Activated naive CD8-positive, alpha-beta T cell (primary cell): ENCODE measurements around the gene GASK1A.

Experiments
- H3K27ac Mint-ChIP-seq: one replicate; pipeline ENCODE4 v1.8.0; 2021; ENCODE audit warnings: mixed read lengths
- H3K27me3 Mint-ChIP-seq: one replicate; pipeline ENCODE4 v1.8.0; 2021; ENCODE audit warnings: mixed read lengths
- H3K36me3 Mint-ChIP-seq: one replicate; pipeline ENCODE4 v1.8.0; 2021; ENCODE audit warnings: mixed read lengths
- H3K4me1 Mint-ChIP-seq: one replicate; pipeline ENCODE4 v1.8.0; 2021; ENCODE audit warnings: low read depth, mixed read lengths
- H3K4me3 Mint-ChIP-seq: one replicate; pipeline ENCODE4 v1.8.0; 2021; ENCODE audit warnings: mild to moderate bottlenecking, mixed read lengths
- H3K9me3 Mint-ChIP-seq: one replicate; pipeline ENCODE4 v1.8.0; 2021; ENCODE audit warnings: low read depth, mixed read lengths

The GASK1A gene

GRCh38 chr3:43104039-43104438 is 124.9 kb downstream of the GASK1A start:
- H3K9me3 Mint-ChIP-seq, result no peaks in the 10 kb centered on the region
- H3K27ac Mint-ChIP-seq, result no peak overlapping the region
- no peaks in the 10 kb centered on the region for H3K27me3 Mint-ChIP-seq
- peak overlapping the region; percentile 86 for H3K4me3 Mint-ChIP-seq
- H3K36me3 Mint-ChIP-seq, result no peaks in the 10 kb centered on the region
- H3K4me1 Mint-ChIP-seq, result peaks cover 26% of the 10 kb centered on the region

- Mint-ChIP-seq H3K9me3 (no peaks in the 10 kb centered on the region), H3K27ac (no peak overlapping the region), H3K4me3 (peak overlapping the region; percentile 86), H3K4me1 (peaks cover 25% of the 10 kb centered on the region), H3K36me3 (no peaks in the 10 kb centered on the region), H3K27me3 (no peaks in the 10 kb centered on the region)
These were observed 125.8 kb downstream of the GASK1A start for GRCh38 chr3:43104660-43105595.

GRCh38 chr3:43105596-43106292 is 126.6 kb downstream of the GASK1A start, which contains the start of gene POMGNT2:
TSS of gene POMGNT2 (minus strand) at chr3:43106079. CDS start at chr3:43081431, 24,648 bp downstream.
- peaks cover 25% of the 10 kb centered on the region for H3K4me1 Mint-ChIP-seq
- no peaks in the 10 kb centered on the region for H3K9me3 Mint-ChIP-seq

GRCh38 chr3:43106293-43106628 is 127.2 kb downstream of the GASK1A start:
- Mint-ChIP-seq H3K27me3 (peaks cover 1% of the 10 kb centered on the region), H3K27ac (no peak overlapping the region), H3K4me1 (peaks cover 25% of the 10 kb centered on the region), H3K9me3 (no peaks in the 10 kb centered on the region), H3K4me3 (peak overlapping the region; percentile 85), H3K36me3 (no peaks in the 10 kb centered on the region)

More at GRCh38 chr3:43105596-43106292, 126.6 kb downstream of the GASK1A start, which contains the start of gene POMGNT2:
- Mint-ChIP-seq H3K4me3 (peak within 1 kb of the TSS; percentile 86), H3K27ac (no peak within 1 kb of the TSS), H3K36me3 (no peaks in the 10 kb centered on the region), H3K27me3 (peaks cover 1% of the 10 kb centered on the region)
